H1 (cell line): Measurements from ENCODE around the gene DEFB113. TPM values are rescaled to one million over a fixed set of nuclear protein-coding genes. Genes with fewer than 3 reads are reported as not detected.

Experiments
- CTCF ChIA-PET: fragments of 300-600 bp; sonication (Branson Sonifier 250); formaldehyde crosslinking; loops from one replicate; lab custom pipeline; 2021; ENCODE audit not compliant: partially characterized antibody; lab: Charles Lee
- POLR2A ChIA-PET: fragments of 300-600 bp; sonication (Branson Sonifier 250); formaldehyde crosslinking; loops from one replicate; lab custom pipeline; 2021; ENCODE audit warnings: inconsistent platforms; ENCODE audit not compliant: partially characterized antibody; lab: Charles Lee
- DNase-seq, 2 experiments: peaks; one replicate each; pipeline versions ENCODE4 v3.0.0 to v3.0.0-alpha.2; 2010 to 2022; ENCODE audit warnings: low spot score in 2 of 2, low read depth in 1 of 2, mixed read lengths in 1 of 2
- FAIRE-seq: peaks from 2 replicates; lab custom pipeline; 2011; peaks lifted over from hg19 to GRCh38; lab: Jason Lieb, UNC
- H2AFZ ChIP-seq: 2 replicates; pipeline ENCODE4 v1.8.1; 2012; ENCODE audit warnings: low read length, inconsistent platforms
- H2AK5ac ChIP-seq: 2 replicates; pipeline ENCODE4 v1.6.1; 2013; ENCODE audit warnings: low read depth, low read length
- H2BK120ac ChIP-seq: replicated peaks from 2 replicates; pipeline ENCODE3; 2013; ENCODE audit warnings: low read depth, low read length, inconsistent platforms
- H2BK12ac ChIP-seq: 2 replicates; pipeline ENCODE4 v1.6.1; 2013; ENCODE audit warnings: low read depth, low read length
- H2BK15ac ChIP-seq: 2 replicates; pipeline ENCODE4 v1.6.1; 2013; ENCODE audit warnings: low read length
- H2BK20ac ChIP-seq: 2 replicates; pipeline ENCODE4 v1.6.1; 2013; ENCODE audit warnings: low read length
- H2BK5ac ChIP-seq: 2 replicates; pipeline ENCODE4 v1.6.1; 2013; ENCODE audit warnings: low read depth, low read length
- H3K14ac ChIP-seq: 2 replicates; pipeline ENCODE4 v1.6.1; 2013; ENCODE audit warnings: inconsistent platforms; ENCODE audit not compliant: insufficient read length
- H3K18ac ChIP-seq: 2 replicates; pipeline ENCODE4 v1.6.1; 2013; ENCODE audit warnings: low read length; ENCODE audit errors: extremely low read depth
- H3K23ac ChIP-seq: 2 replicates; pipeline ENCODE4 v1.6.1; 2013; ENCODE audit warnings: inconsistent platforms; ENCODE audit not compliant: insufficient read length
- H3K23me2 ChIP-seq: 2 replicates; pipeline ENCODE4 v1.6.1; 2013; ENCODE audit warnings: low read depth, low read length
- H3K27ac ChIP-seq: 2 replicates; pipeline ENCODE4 v1.6.1; 2011; ENCODE audit warnings: low read depth, low read length, inconsistent platforms
- H3K27me3 ChIP-seq, 4 experiments: replicated peaks in 1 of 4; 1 replicate in 1 of 4; 2 replicates in 3 of 4; pipeline versions ENCODE4 v1.6.1 to v1.8.1; 2011 to 2013; ENCODE audit warnings: low read length in 3 of 4, mild to moderate bottlenecking in 3 of 4, inconsistent platforms in 2 of 4, mixed read lengths in 2 of 4, moderate library complexity in 1 of 4; ENCODE audit not compliant: control insufficient read depth in 3 of 4, insufficient read depth in 3 of 4; ENCODE audit errors: extremely low read depth in 1 of 4
- H3K36me3 ChIP-seq, 4 experiments: 2 replicates each; pipeline versions ENCODE4 v1.6.1 to v1.8.1; 2011 to 2013; ENCODE audit warnings: mild to moderate bottlenecking in 4 of 4, low read length in 3 of 4, moderate library complexity in 2 of 4, control low read depth in 1 of 4, inconsistent platforms in 1 of 4; ENCODE audit not compliant: insufficient read depth in 4 of 4, control insufficient read depth in 2 of 4
- H3K4ac ChIP-seq: replicated peaks from 2 replicates; pipeline ENCODE3; 2013; ENCODE audit warnings: low read length, low read depth, mixed read lengths, inconsistent platforms; ENCODE audit not compliant: insufficient read length
- H3K4me1 ChIP-seq, 4 experiments: replicated peaks in 1 of 4; 1 replicate in 1 of 4; 2 replicates in 3 of 4; pipeline versions ENCODE4 v1.6.1 to v1.8.1; 2011 to 2013; ENCODE audit warnings: low read length in 3 of 4, inconsistent platforms in 2 of 4, mixed read lengths in 1 of 4; ENCODE audit not compliant: insufficient read depth in 4 of 4, control insufficient read depth in 3 of 4
- H3K4me2 ChIP-seq, 2 experiments: 2 replicates each; pipeline versions ENCODE4 v1.6.1 to v1.8.1; 2011 to 2013; ENCODE audit warnings: low read depth in 2 of 2, low read length in 2 of 2, control low read depth in 1 of 2, inconsistent platforms in 1 of 2, mild to moderate bottlenecking in 1 of 2; ENCODE audit not compliant: insufficient read depth in 1 of 2
- H3K4me3 ChIP-seq, 4 experiments: fragments of 200-600, 300-600 bp in 1 of 4; sonication (generic), shearing (Covaris generic), sonication (Bioruptor Twin) in 1 of 4; 2 replicates each; pipeline versions ENCODE4 v1.5.1 to v1.8.1; 2011 to 2016; ENCODE audit warnings: low read length in 4 of 4, low read depth in 3 of 4, control low read depth in 2 of 4, inconsistent platforms in 2 of 4, mild to moderate bottlenecking in 2 of 4, mixed read lengths in 1 of 4, moderate library complexity in 1 of 4; ENCODE audit not compliant: insufficient read depth in 2 of 4; ENCODE audit errors: extremely low read depth in 1 of 4
- H3K56ac ChIP-seq: replicated peaks from 2 replicates; pipeline ENCODE3; 2013; ENCODE audit warnings: low read depth, mild to moderate bottlenecking, mixed read lengths, low read length, inconsistent platforms; ENCODE audit not compliant: insufficient read length
- H3K79me1 ChIP-seq: 2 replicates; pipeline ENCODE4 v1.6.1; 2013; ENCODE audit warnings: low read depth, low read length, control low read depth
- H3K79me2 ChIP-seq, 2 experiments: 2 replicates each; pipeline versions ENCODE4 v1.6.1 to v1.8.1; 2012 to 2013; ENCODE audit warnings: low read length in 2 of 2, mild to moderate bottlenecking in 2 of 2, inconsistent platforms in 1 of 2; ENCODE audit not compliant: insufficient read depth in 2 of 2, control insufficient read depth in 1 of 2
- H3K9ac ChIP-seq, 4 experiments: replicated peaks in 1 of 4; 1 replicate in 1 of 4; 2 replicates in 3 of 4; pipeline versions ENCODE4 v1.6.1 to v1.8.1; 2011 to 2013; ENCODE audit warnings: low read depth in 3 of 4, low read length in 3 of 4, control low read depth in 2 of 4, mild to moderate bottlenecking in 2 of 4, moderate library complexity in 2 of 4, inconsistent platforms in 1 of 4; ENCODE audit errors: extremely low read depth in 1 of 4
- H3K9me3 ChIP-seq, 2 experiments: 2 replicates each; pipeline versions ENCODE4 v1.6.1 to v1.8.1; 2012 to 2013; ENCODE audit warnings: mild to moderate bottlenecking in 2 of 2, moderate library complexity in 2 of 2, control low read depth in 1 of 2, inconsistent platforms in 1 of 2, low read depth in 1 of 2, low read length in 1 of 2, mixed read lengths in 1 of 2; ENCODE audit not compliant: insufficient read depth in 2 of 2
- H4K20me1 ChIP-seq, 2 experiments: replicated peaks in 1 of 2; 2 replicates each; pipeline versions ENCODE3 to v1.8.1; 2011 to 2013; ENCODE audit warnings: inconsistent platforms in 2 of 2, low read length in 2 of 2, mild to moderate bottlenecking in 1 of 2; ENCODE audit not compliant: insufficient read depth in 2 of 2, control insufficient read depth in 1 of 2
- H4K5ac ChIP-seq: 2 replicates; pipeline ENCODE4 v1.6.1; 2013; ENCODE audit warnings: low read length, low read depth, mixed read lengths, inconsistent platforms; ENCODE audit not compliant: insufficient read length
- H4K8ac ChIP-seq: 2 replicates; pipeline ENCODE4 v1.8.0; 2013; ENCODE audit warnings: mild to moderate bottlenecking, moderate library complexity, low read length, inconsistent platforms; ENCODE audit not compliant: insufficient read depth; ENCODE audit errors: extremely low read depth
- H4K91ac ChIP-seq: replicated peaks from 2 replicates; pipeline ENCODE3; 2013; ENCODE audit warnings: low read length, mixed read lengths, inconsistent platforms; ENCODE audit not compliant: insufficient read length
- BCL11A ChIP-seq, 2 experiments: IDR thresholded peaks; one replicate each; pipeline ENCODE4 v1.6.1; 2011; ENCODE audit warnings: low read depth in 2 of 2, low read length in 2 of 2, mild to moderate bottlenecking in 2 of 2
- POLR2A ChIP-seq, 2 experiments: IDR thresholded peaks; 1 replicate in 1 of 2; 2 replicates in 1 of 2; pipeline ENCODE4 v1.6.1; 2011; ENCODE audit warnings: low read depth in 2 of 2, low read length in 2 of 2, mild to moderate bottlenecking in 2 of 2; ENCODE audit errors: control extremely low read depth in 1 of 2
- WGBS, 2 experiments: shearing (Covaris generic) in 1 of 2; methylation state at CpG; one replicate each; pipeline versions ENCODE4 v1.1.6 to v1.1.7; 2013 to 2015; ENCODE audit warnings: low lambda C conversion rate in 2 of 2, mixed read lengths in 2 of 2, inconsistent platforms in 1 of 2, low coverage in 1 of 2, missing lambda C conversion rate in 1 of 2; ENCODE audit not compliant: insufficient replicate concordance in 2 of 2, insufficient coverage in 1 of 2, insufficient read length in 1 of 2; ENCODE audit errors: extremely low coverage in 1 of 2, missing lambda C conversion rate in 1 of 2; 5-methylcytosine and 5-hydroxymethylcytosine counted together
- polyA plus RNA-seq, 7 experiments: library from polyadenylated mRNA; depleted of rRNA in 3 of 7; stranded (reverse) in 5 of 7; unstranded in 2 of 7; fragments of >200 nt in 5 of 7; fragments of 200-250 nt in 2 of 7; gene quantifications; 1 replicate in 5 of 7; 2 replicates in 1 of 7; 4 replicates in 1 of 7; pipeline versions ENCODE4 v1.2.1 to v1.2.3, GENCODE V29; 2011 to 2013; ENCODE audit warnings: missing spikeins in 2 of 7, mixed read lengths in 2 of 7
- total RNA-seq: library from RNA; stranded (reverse); fragmentation: NEBNext Ultra II Directional; extraction: Animal tissue kit (Norgen Biotek cat#: 25700); gene quantifications from 2 replicates; pipeline ENCODE4 v1.2.1, GENCODE V29; 2021

The DEFB113 gene
- total and polyA plus RNA-seq, 2 of the 8 experiments (the other 6 are each of a cell fraction or from before 2014, with no cell fraction given), result not detected

DNA sequence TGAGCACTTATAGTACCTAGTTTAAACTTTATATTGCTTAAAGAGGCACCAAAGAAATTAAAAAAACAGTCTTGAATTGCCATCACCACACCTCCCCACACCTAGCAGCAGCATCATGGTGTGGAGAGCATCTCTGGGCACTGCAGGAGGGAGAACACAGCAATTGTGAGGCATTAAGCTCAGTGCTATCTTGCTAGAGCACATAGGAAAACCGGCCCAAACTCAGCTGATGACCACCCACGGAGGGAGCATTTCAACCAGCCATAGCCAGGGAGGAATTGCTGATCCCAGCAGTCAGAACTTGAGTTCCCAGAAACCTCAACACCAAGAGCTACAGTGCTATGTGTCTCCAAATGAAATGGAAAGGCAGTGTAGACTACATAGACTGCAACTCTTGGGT is 19.5 kb upstream of the DEFB113 start:
- no peaks in the 10 kb centered on the region for H3K36me3 ChIP-seq
- 71% methylated on average over 1 of the region's 2 CpGs; no CpG with 5 or more reads in 1 of the 2 experiments for WGBS, 2 experiments

More for the DNA sequence above, 19.5 kb upstream of the DEFB113 start:
- Histone ChIP-seq H3K23me2 (no peaks in the 10 kb centered on the region), H3K56ac (no peak overlapping the region), H3K14ac (no peak overlapping the region), H2AFZ (0 out of 2 replicates have a peak overlapping the region, but pooled peaks have one; percentile 30), H3K4me2 (no peak overlapping the region), H3K23ac (no peak overlapping the region), H2AK5ac (no peak overlapping the region), H3K27me3 (no peaks in the 10 kb centered on the region), H3K27ac (no peak overlapping the region), H2BK15ac (no peak overlapping the region), H3K18ac (no peak overlapping the region), H4K5ac (no peak overlapping the region), H4K20me1 (no peaks in the 10 kb centered on the region), H4K91ac (no peak overlapping the region), H3K79me1 (no peaks in the 10 kb centered on the region), H3K79me2 (no peaks in the 10 kb centered on the region), H2BK12ac (no peak overlapping the region; the same call in 1 of the 2 replicates), H2BK5ac (no peak overlapping the region), H3K4me1 (no peaks in the 10 kb centered on the region), H3K9me3 (no peaks in the 10 kb centered on the region), H3K4ac (no peak overlapping the region), H2BK20ac (no peak overlapping the region), H4K8ac (no peak overlapping the region), H3K9ac (no peak overlapping the region), H2BK120ac (peak overlapping the region; percentile 22), H3K4me3 (no peak overlapping the region)
- FAIRE-seq, result no peak
- ChIA-PET CTCF (interaction anchor here (0.7 kb wide), 1 partner anchor 43 kb away, joined by 3 read pairs; no protein-coding TSS in a partner anchor), POLR2A (no interaction called here)
- TF ChIP-seq POLR2A (IDR thresholded peaks at IDR 0.05; ENCODE audit: control extremely low read depth in 1 of 2, low read depth in 2 of 2, low read length in 2 of 2), result no peak
- no peak for TF ChIP-seq BCL11A (IDR thresholded peaks at IDR 0.05; ENCODE audit: low read depth in 2 of 2, low read length in 2 of 2)
- DNase-seq, result no peak
